Endothelial cell of coronary artery (primary cell): Measurements from ENCODE around the gene MARCHF7. TPM values are rescaled to one million over a fixed set of nuclear protein-coding genes. Genes with fewer than 3 reads are reported as not detected.

Experiments used
- total RNA-seq: library from RNA; depleted of rRNA; stranded (reverse); fragments of >200 nt; gene quantifications from 2 replicates; pipeline ENCODE4 v1.2.3, GENCODE V29; 2014

MARCHF7 gene
- total RNA-seq, result 71.7 and 80.9 TPM in 2 replicates

GRCh38 chr2:159712143-159712928 lies at the start of gene MARCHF7:
Gene MARCHF7 (plus strand): TSS chr2:159712506. CDS start chr2:159729023, 16,517 bp downstream.

Other genes with a start within 250 kb of the MARCHF7 start
- 76.7 and 82.1 TPM in 2 replicates for gene BAZ2B, start 96.0 kb upstream of the MARCHF7 start, total RNA-seq
- gene CD302, start 85.7 kb downstream of the MARCHF7 start, total RNA-seq, result 3.3 and 6.2 TPM in 2 replicates
- gene LY75, start 192.2 kb downstream of the MARCHF7 start, total RNA-seq, result 25.7 and 26.3 TPM in 2 replicates